IMR-90 (cell line): ENCODE data around the gene USP20. TPM values are rescaled to one million over a fixed set of nuclear protein-coding genes. Genes with fewer than 3 reads are reported as not detected.

ENCODE experiments used
- ATAC-seq: fragments of 200-7000 bp; cut with Tn5 transposase; 2 replicates; pipeline ENCODE4 v1.9.1; 2020; ENCODE audit warnings: low read depth, mild to moderate bottlenecking, moderate library complexity
- BruUV-seq: library from RNA; stranded (reverse); fragments of 400-500 nt; replicated peaks from 2 replicates; lab custom pipeline; 2021; lab: Mats Ljungman, UMichigan
- CTCF ChIA-PET: fragments of 300-600 bp; formaldehyde crosslinking; extraction: SDS; loops from one replicate; lab custom pipeline; 2021; ENCODE audit warnings: antibody characterized with exemption; lab: Yijun Ruan, JAX
- POLR2A ChIA-PET: fragments of 300-600 bp; sonication (Branson Sonifier 250); formaldehyde crosslinking; loops from one replicate; lab custom pipeline; 2022; ENCODE audit warnings: antibody characterized with exemption; ENCODE audit not compliant: unreplicated experiment; lab: Charles Lee
- DNase-seq: peaks from one replicate; pipeline ENCODE4 v3.0.0; 2013
- H2AFZ ChIP-seq: replicated peaks from 2 replicates; pipeline ENCODE3; 2013; ENCODE audit warnings: low read length, mild to moderate bottlenecking; ENCODE audit not compliant: poor library complexity
- H2AK5ac ChIP-seq: 2 replicates; pipeline ENCODE4 v1.6.1; 2013; ENCODE audit warnings: low read depth, low read length, inconsistent platforms
- H2AK9ac ChIP-seq: replicated peaks from 2 replicates; pipeline ENCODE3; 2013; ENCODE audit warnings: mild to moderate bottlenecking, low read depth, low read length, moderate library complexity; ENCODE audit not compliant: poor library complexity
- H2BK120ac ChIP-seq: 2 replicates; pipeline ENCODE4 v1.6.1; 2013; ENCODE audit warnings: low read depth, low read length, inconsistent platforms
- H2BK15ac ChIP-seq: 3 replicates; pipeline ENCODE4 v1.6.1; 2013; ENCODE audit warnings: low read depth, low read length, inconsistent platforms
- H2BK20ac ChIP-seq: 2 replicates; pipeline ENCODE4 v1.6.1; 2013; ENCODE audit warnings: low read depth, mild to moderate bottlenecking, inconsistent platforms, low read length, moderate library complexity
- H2BK5ac ChIP-seq: 2 replicates; pipeline ENCODE4 v1.6.1; 2013; ENCODE audit warnings: mild to moderate bottlenecking, low read depth, low read length, inconsistent platforms; ENCODE audit not compliant: poor library complexity, severe bottlenecking
- H3K14ac ChIP-seq: replicated peaks from 2 replicates; pipeline ENCODE4 v1.6.1; 2013; ENCODE audit warnings: low read depth, low read length, inconsistent platforms
- H3K18ac ChIP-seq: 2 replicates; pipeline ENCODE4 v1.6.1; 2013; ENCODE audit warnings: low read depth, low read length, control low read depth
- H3K23ac ChIP-seq: 2 replicates; pipeline ENCODE4 v1.6.1; 2013; ENCODE audit warnings: low read depth, low read length, inconsistent platforms
- H3K27ac ChIP-seq: 2 replicates; pipeline ENCODE4 v1.5.1; 2013; ENCODE audit warnings: mild to moderate bottlenecking, control low read depth, low read length; ENCODE audit not compliant: insufficient read depth
- H3K27me3 ChIP-seq: 2 replicates; pipeline ENCODE4 v1.6.1; 2013; ENCODE audit warnings: low read length; ENCODE audit not compliant: control insufficient read depth, insufficient read depth
- H3K36me3 ChIP-seq: 2 replicates; pipeline ENCODE4 v1.6.1; 2013; ENCODE audit warnings: low read length, mixed read lengths; ENCODE audit not compliant: control insufficient read depth, insufficient read depth
- H3K4ac ChIP-seq: 2 replicates; pipeline ENCODE4 v1.6.1; 2013; ENCODE audit warnings: low read depth, low read length, inconsistent platforms
- H3K4me1 ChIP-seq: 2 replicates; pipeline ENCODE4 v1.6.1; 2013; ENCODE audit warnings: low read length, mixed read lengths; ENCODE audit not compliant: control insufficient read depth, insufficient read depth
- H3K4me2 ChIP-seq: 2 replicates; pipeline ENCODE4 v1.6.1; 2013; ENCODE audit warnings: low read depth, mild to moderate bottlenecking, control low read depth, low read length, moderate library complexity
- H3K4me3 ChIP-seq: 2 replicates; pipeline ENCODE4 v1.5.1; 2013; ENCODE audit warnings: low read depth, mild to moderate bottlenecking, control low read depth, low read length, moderate library complexity; ENCODE audit not compliant: insufficient read depth
- H3K56ac ChIP-seq: 2 replicates; pipeline ENCODE4 v1.6.1; 2013; ENCODE audit warnings: low read length, inconsistent platforms; ENCODE audit not compliant: insufficient read depth; ENCODE audit errors: extremely low read depth
- H3K79me1 ChIP-seq, 2 experiments: 2 replicates each; pipeline ENCODE4 v1.6.1; 2013; ENCODE audit warnings: low read length in 2 of 2, inconsistent platforms in 1 of 2, low read depth in 1 of 2
- H3K9ac ChIP-seq: 2 replicates; pipeline ENCODE4 v1.6.1; 2013; ENCODE audit warnings: low read depth, low read length, control low read depth
- H3K9me1 ChIP-seq: 2 replicates; pipeline ENCODE4 v1.6.1; 2013; ENCODE audit warnings: low read length, inconsistent platforms; ENCODE audit not compliant: insufficient read depth
- H3K9me3 ChIP-seq: 2 replicates; pipeline ENCODE4 v1.6.1; 2013; ENCODE audit warnings: low read length; ENCODE audit not compliant: control insufficient read depth, insufficient read depth
- H4K20me1 ChIP-seq: 2 replicates; pipeline ENCODE4 v1.6.1; 2013; ENCODE audit warnings: low read length, inconsistent platforms; ENCODE audit not compliant: insufficient read depth
- H4K5ac ChIP-seq: 2 replicates; pipeline ENCODE4 v1.6.1; 2013; ENCODE audit warnings: mild to moderate bottlenecking, low read depth, low read length, control low read depth
- H4K8ac ChIP-seq, 2 experiments: 2 replicates each; pipeline ENCODE4 v1.6.1; 2013; ENCODE audit warnings: low read depth in 2 of 2, low read length in 2 of 2, control low read depth in 1 of 2, inconsistent platforms in 1 of 2
- H4K91ac ChIP-seq: 2 replicates; pipeline ENCODE4 v1.6.1; 2013; ENCODE audit warnings: low read depth, low read length, inconsistent platforms; ENCODE audit not compliant: insufficient read depth
- BHLHE40 ChIP-seq: fragments of 150-350 bp; IDR thresholded peaks from 2 replicates; pipeline ENCODE4 v1.6.1; 2016; ENCODE audit warnings: mild to moderate bottlenecking, low read depth, low read length
- CEBPB ChIP-seq: IDR thresholded peaks from 2 replicates; pipeline ENCODE4 v1.6.1; 2012; ENCODE audit warnings: low read depth, low read length, improper control_type of control experiment
- CHD1 ChIP-seq: IDR thresholded peaks from 2 replicates; pipeline ENCODE4 v1.6.1; 2012; ENCODE audit warnings: low read depth, low read length, improper control_type of control experiment
- FOS ChIP-seq: fragments of 150-350 bp; IDR thresholded peaks from 2 replicates; pipeline ENCODE4 v1.6.1; 2016; ENCODE audit warnings: low read depth, low read length
- MAFK ChIP-seq: IDR thresholded peaks from 2 replicates; pipeline ENCODE4 v1.6.1; 2012; ENCODE audit warnings: low read depth, low read length, improper control_type of control experiment
- MAZ ChIP-seq: IDR thresholded peaks from 2 replicates; pipeline ENCODE4 v1.6.1; 2012; ENCODE audit warnings: low read depth, mild to moderate bottlenecking, low read length, improper control_type of control experiment, moderate library complexity, borderline replicate concordance
- MXI1 ChIP-seq: IDR thresholded peaks from 2 replicates; pipeline ENCODE4 v1.6.1; 2012; ENCODE audit warnings: low read depth, mild to moderate bottlenecking, low read length, moderate library complexity, borderline replicate concordance
- NFE2L2 ChIP-seq: fragments of 150-350 bp; IDR thresholded peaks from 2 replicates; pipeline ENCODE4 v1.6.1; 2016; ENCODE audit warnings: low read depth, mild to moderate bottlenecking, low read length
- POLR2A ChIP-seq: IDR thresholded peaks from 2 replicates; pipeline ENCODE4 v1.6.1; 2012; ENCODE audit warnings: mild to moderate bottlenecking, low read depth, low read length
- RAD21 ChIP-seq: IDR thresholded peaks from 2 replicates; pipeline ENCODE4 v1.6.1; 2012; ENCODE audit warnings: low read length, improper control_type of control experiment
- RCOR1 ChIP-seq: IDR thresholded peaks from 2 replicates; pipeline ENCODE4 v1.6.1; 2012; ENCODE audit warnings: mild to moderate bottlenecking, low read length, improper control_type of control experiment; ENCODE audit not compliant: insufficient replicate concordance
- RFX5 ChIP-seq: IDR thresholded peaks from 2 replicates; pipeline ENCODE4 v1.8.0; 2012; ENCODE audit warnings: low read depth, mild to moderate bottlenecking, low read length, moderate library complexity
- SMC3 ChIP-seq: fragments of 150-350 bp; IDR thresholded peaks from 2 replicates; pipeline ENCODE4 v1.6.1; 2016; ENCODE audit warnings: low read depth, mild to moderate bottlenecking, antibody characterized with exemption, low read length, moderate library complexity
- USF2 ChIP-seq: fragments of 150-350 bp; IDR thresholded peaks from 2 replicates; pipeline ENCODE4 v1.6.1; 2017; ENCODE audit warnings: mild to moderate bottlenecking, antibody characterized with exemption, low read length, low read depth
- WGBS, 2 experiments: methylation state at CpG; one replicate each; pipeline versions ENCODE4 v1.1.5 to v1.1.7; 2013; ENCODE audit warnings: missing lambda C conversion rate in 2 of 2; ENCODE audit not compliant: insufficient read length in 1 of 2; ENCODE audit errors: extremely low coverage in 2 of 2; 5-methylcytosine and 5-hydroxymethylcytosine counted together
- dilution Hi-C: fragments of 300-500 bp; cut with HindIII; formaldehyde crosslinking; loops from one replicate; pipeline ENCODE4 v1.14.3; 2018; ENCODE audit warnings: low sequenced_read_pairs; ENCODE audit not compliant: unreplicated experiment
- in situ Hi-C: fragments of 300-500 bp; cut with MboI; formaldehyde crosslinking; loops from 3 replicates; pipeline ENCODE4 v1.14.3; 2019; ENCODE audit warnings: low sequenced_read_pairs, inconsistent platforms, mixed read lengths
- intact Hi-C: fragments of 100-400 bp; cut with micrococcal nuclease; formaldehyde crosslinking; loops from 2 replicates; pipeline ENCODE4 v1.10.0; 2022
- polyA plus RNA-seq, 3 experiments: library from polyadenylated mRNA; depleted of rRNA; stranded (reverse); fragments of >200 nt; gene quantifications; 2 replicates each; pipeline ENCODE4 v1.2.3, GENCODE V29; 2012; ENCODE audit warnings: low replicate concordance in 1 of 3
- total RNA-seq: library from RNA; depleted of rRNA; stranded (reverse); fragments of >200 nt; gene quantifications from 2 replicates; pipeline ENCODE4 v1.2.3, GENCODE V29; 2012
- TF ChIP-seq, protein P1 (sequence below): conservative IDR thresholded peaks from 2 replicates; pipeline ENCODE4 v1.5.1; 2012; ENCODE audit warnings: mild to moderate bottlenecking, low read depth, low read length, improper control_type of control experiment
- TF ChIP-seq, protein P2 (sequence below): fragments of 150-350 bp; IDR thresholded peaks from 2 replicates; pipeline ENCODE4 v1.6.1; 2016; ENCODE audit warnings: low read depth, mild to moderate bottlenecking, low read length, moderate library complexity, borderline replicate concordance

Gene USP20
- total and polyA plus RNA-seq, 2 of the 4 experiments (the other 2 are of a cell fraction): 3.8 to 21.6 TPM

DNA sequence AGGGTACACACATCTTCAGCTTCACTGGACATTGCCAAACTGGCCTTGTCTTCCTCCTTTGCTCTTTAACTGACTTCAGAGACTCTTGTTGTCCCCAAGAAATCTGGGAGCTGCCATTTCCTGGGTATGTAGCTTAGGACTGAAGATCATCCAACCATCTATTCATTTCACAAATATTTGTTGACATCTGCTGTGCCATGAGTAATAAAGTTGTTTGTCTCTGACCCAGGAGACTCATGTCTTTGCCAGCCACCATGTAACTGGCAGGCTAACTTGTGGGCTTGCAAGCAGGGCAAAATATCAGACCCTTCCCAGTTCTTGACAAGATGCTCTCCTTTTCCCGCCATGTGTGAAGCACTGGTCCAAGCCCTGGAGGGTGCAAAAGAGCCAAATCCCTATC lies 49.4 kb upstream of the USP20 start:
- Histone ChIP-seq H3K4me2 (no peak overlapping the region), H4K8ac (no peak overlapping the region), H2BK5ac (no peak overlapping the region), H3K4me3 (no peak overlapping the region), H3K23ac (no peak overlapping the region), H3K9me3 (no peaks in the 10 kb centered on the region), H3K4me1 (peaks cover 3% of the 10 kb centered on the region; the same call in 1 of the 2 replicates), H3K9ac (no peak overlapping the region), H4K5ac (no peak overlapping the region), H3K14ac (no peak overlapping the region), H3K27ac (no peak overlapping the region), H2BK20ac (no peak overlapping the region), H2AK5ac (no peak overlapping the region), H2AK9ac (no peak overlapping the region), H3K4ac (no peak overlapping the region), H3K18ac (no peak overlapping the region), H3K36me3 (no peaks in the 10 kb centered on the region), H3K79me1 (no peaks in the 10 kb centered on the region), H3K27me3 (peaks cover 12% of the 10 kb centered on the region), H3K56ac (no peak overlapping the region), H3K9me1 (peaks cover 7% of the 10 kb centered on the region; the same call in 1 of the 2 replicates), H2AFZ (no peak overlapping the region), H2BK120ac (no peak overlapping the region), H4K91ac (no peak overlapping the region), H4K20me1 (no peaks in the 10 kb centered on the region), H2BK15ac (no peak overlapping the region)
- ChIA-PET POLR2A (no interaction called here), CTCF (interaction anchor here (1.3 to 1.5 kb wide), 2 partner anchors 60 to 143 kb away, joined by 3 to 7 read pairs; no protein-coding TSS in a partner anchor)
- ATAC-seq: no peak
- in situ Hi-C loops (no loop called here), intact Hi-C loops (no loop called here), dilution Hi-C loops (no loop called here)
- no CpG with 5 or more reads among the region's 1 CpG for WGBS, 2 experiments
- no peak for TF ChIP-seq RCOR1
- TF ChIP-seq, protein P1, sequence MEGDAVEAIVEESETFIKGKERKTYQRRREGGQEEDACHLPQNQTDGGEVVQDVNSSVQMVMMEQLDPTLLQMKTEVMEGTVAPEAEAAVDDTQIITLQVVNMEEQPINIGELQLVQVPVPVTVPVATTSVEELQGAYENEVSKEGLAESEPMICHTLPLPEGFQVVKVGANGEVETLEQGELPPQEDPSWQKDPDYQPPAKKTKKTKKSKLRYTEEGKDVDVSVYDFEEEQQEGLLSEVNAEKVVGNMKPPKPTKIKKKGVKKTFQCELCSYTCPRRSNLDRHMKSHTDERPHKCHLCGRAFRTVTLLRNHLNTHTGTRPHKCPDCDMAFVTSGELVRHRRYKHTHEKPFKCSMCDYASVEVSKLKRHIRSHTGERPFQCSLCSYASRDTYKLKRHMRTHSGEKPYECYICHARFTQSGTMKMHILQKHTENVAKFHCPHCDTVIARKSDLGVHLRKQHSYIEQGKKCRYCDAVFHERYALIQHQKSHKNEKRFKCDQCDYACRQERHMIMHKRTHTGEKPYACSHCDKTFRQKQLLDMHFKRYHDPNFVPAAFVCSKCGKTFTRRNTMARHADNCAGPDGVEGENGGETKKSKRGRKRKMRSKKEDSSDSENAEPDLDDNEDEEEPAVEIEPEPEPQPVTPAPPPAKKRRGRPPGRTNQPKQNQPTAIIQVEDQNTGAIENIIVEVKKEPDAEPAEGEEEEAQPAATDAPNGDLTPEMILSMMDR: no peak
- TF ChIP-seq BHLHE40: no peak
- no peak for TF ChIP-seq MAZ
- TF ChIP-seq MXI1: no peak
- no peak for TF ChIP-seq RFX5
- no peak for TF ChIP-seq CHD1
- TF ChIP-seq FOS: no peak
- TF ChIP-seq POLR2A: no peak
- TF ChIP-seq USF2: no peak
- no peak for TF ChIP-seq RAD21
- TF ChIP-seq, protein P2, sequence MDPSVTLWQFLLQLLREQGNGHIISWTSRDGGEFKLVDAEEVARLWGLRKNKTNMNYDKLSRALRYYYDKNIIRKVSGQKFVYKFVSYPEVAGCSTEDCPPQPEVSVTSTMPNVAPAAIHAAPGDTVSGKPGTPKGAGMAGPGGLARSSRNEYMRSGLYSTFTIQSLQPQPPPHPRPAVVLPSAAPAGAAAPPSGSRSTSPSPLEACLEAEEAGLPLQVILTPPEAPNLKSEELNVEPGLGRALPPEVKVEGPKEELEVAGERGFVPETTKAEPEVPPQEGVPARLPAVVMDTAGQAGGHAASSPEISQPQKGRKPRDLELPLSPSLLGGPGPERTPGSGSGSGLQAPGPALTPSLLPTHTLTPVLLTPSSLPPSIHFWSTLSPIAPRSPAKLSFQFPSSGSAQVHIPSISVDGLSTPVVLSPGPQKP: no peak
- no peak for TF ChIP-seq SMC3
- TF ChIP-seq NFE2L2: no peak
- no peak for TF ChIP-seq MAFK
- no peak for TF ChIP-seq CEBPB
- DNase-seq: no peak
- no TSS peak for BruUV-seq
